HG03066 (cell line): ENCODE data around the gene SS18L1.

Experiments
- ATAC-seq: cut with Tn5 transposase; IDR thresholded peaks from one replicate; pipeline ENCODE4 v1.9.1; 2021; ENCODE audit warnings: low read depth; ENCODE audit not compliant: unreplicated experiment

The SS18L1 gene

DNA sequence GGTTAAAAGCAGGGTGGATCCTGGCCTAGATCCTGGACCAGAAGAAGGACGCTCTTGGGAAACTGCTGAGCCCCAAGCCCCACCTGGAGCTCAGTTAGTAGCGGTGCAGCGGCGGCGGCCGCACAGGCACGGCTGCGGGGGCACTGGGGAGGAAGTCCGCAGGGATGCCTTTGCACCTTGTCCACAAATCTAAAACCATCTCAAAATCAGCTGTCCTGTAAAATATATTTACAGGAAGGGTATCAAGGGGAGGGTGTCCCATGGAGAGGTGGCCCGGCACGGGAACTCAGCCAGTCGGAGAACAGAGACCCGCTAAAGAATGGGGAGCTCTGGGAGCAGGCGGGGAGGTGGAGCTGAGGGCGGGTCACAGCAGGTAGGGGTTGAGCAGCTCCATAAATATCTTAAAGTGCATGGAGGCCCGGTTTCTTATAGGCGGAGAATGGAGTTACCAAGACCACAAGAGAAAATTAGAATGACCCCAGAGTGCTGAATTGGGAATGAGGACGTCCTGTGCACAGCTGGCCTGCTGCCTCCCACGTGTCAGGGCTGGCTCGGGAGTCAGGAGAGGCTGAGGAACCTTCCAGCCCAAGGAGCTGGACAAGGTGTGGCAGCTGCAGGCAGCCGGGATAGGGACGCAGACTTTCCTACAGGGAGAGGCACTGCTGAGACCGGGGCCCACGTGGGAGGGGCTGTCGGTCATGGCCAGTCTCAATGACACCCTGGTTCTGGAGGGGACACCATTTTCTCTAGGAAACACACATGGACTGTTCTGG lies 47.3 kb downstream of the SS18L1 start:
- ATAC-seq: no peak

- ATAC-seq: no peak
These were observed 48.4 kb downstream of the SS18L1 start for GRCh38 chr20:62191781-62192559.

- no peak for ATAC-seq
These were observed 49.1 kb downstream of the SS18L1 start for GRCh38 chr20:62192635-62193034.

GRCh38 chr20:62193079-62194025 lies 49.8 kb downstream of the SS18L1 start:
- ATAC-seq: no peak

- ATAC-seq: no peak
These were observed 51.5 kb downstream of the SS18L1 start for GRCh38 chr20:62195075-62195405.

- ATAC-seq: no peak
These were observed 52.2 kb downstream of the SS18L1 start for GRCh38 chr20:62195736-62196135.

DNA sequence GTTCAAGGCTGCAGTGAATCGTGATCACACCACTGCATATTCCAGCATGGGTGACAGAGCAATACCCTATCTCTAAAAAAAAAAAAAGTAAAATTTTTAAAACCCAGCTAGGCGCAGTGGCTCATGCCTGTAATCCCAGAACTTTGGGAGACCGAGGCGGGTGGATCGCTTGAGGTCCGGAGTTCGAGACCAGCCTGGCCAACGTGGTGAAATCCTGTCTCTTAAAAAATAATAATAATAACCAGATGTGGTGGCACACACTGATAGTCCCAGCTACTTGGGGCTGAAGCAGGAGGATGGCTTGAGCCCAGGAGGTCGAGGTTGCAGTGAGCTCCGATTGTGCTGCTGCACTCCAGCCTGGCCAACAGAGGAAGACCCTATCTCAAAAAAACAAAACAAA lies 52.7 kb downstream of the SS18L1 start:
- ATAC-seq: no peak

DNA sequence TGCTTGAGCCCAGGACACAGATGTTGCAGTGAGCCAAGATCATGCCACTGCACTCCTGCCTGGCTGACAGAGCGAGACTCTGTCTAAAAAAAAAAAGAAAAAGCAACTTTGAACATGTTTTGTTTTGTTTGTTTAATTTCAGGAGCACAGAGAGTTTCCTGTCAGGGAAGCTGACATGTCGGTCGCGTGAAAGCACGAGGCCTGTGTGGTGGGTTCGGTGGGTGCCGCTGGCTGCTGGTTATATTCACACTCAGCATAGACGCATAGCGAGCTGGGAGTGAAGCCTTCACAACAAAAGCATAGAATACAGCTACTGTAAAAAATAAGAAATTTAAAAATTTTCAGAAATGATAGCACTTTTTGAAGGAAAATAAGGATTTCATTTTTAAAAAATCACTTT lies 53.7 kb downstream of the SS18L1 start:
- no peak for ATAC-seq

DNA sequence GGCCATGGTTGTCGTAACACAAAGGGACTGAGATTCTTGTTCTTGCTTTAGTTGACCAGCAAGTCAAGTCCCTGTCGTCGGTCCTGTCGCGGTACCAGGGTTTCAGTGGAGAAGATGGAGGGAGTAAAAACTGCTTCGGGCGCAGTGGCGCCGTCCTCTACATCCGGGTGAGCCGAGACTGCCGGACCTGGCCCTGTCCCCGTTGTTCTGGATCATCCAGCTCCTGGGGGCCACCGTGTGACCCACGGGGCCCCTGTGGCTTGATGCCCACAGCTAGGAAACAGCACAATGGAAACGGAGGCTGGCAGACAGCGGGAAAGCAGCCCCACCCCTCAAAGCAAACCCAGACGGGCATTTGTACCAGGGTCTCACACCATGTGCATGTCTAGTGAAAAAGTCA lies 54.2 kb downstream of the SS18L1 start:
- ATAC-seq: no peak

GRCh38 chr20:62198496-62198895 lies 54.9 kb downstream of the SS18L1 start:
- ATAC-seq: no peak

DNA sequence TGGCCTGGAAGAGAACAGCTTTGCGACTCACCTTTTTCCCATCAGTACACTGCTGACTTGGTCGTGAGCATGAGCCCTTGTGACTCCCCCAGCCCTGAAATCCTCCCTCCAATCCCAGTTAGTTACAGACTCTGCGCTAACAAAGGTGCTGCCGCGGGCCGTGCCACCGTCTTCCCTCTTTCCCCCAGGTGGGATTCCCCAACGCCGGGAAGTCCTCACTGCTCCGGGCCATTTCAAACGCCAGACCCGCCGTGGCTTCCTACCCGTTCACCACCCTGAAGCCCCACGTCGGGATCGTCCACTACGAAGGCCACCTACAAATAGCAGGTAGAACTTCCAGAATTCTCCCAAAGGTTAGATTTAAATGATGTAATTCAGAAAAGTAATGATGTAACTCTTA lies 55.4 kb downstream of the SS18L1 start:
- no peak for ATAC-seq

GRCh38 chr20:62200491-62201172 lies 57.1 kb downstream of the SS18L1 start:
- ATAC-seq: no peak

GRCh38 chr20:62201173-62202082 lies 57.9 kb downstream of the SS18L1 start:
- ATAC-seq: peak; percentile 65

GRCh38 chr20:62202083-62202395 lies 58.5 kb downstream of the SS18L1 start:
- no peak for ATAC-seq

- ATAC-seq: no peak
These were observed 59.3 kb downstream of the SS18L1 start for GRCh38 chr20:62202676-62203377.

DNA sequence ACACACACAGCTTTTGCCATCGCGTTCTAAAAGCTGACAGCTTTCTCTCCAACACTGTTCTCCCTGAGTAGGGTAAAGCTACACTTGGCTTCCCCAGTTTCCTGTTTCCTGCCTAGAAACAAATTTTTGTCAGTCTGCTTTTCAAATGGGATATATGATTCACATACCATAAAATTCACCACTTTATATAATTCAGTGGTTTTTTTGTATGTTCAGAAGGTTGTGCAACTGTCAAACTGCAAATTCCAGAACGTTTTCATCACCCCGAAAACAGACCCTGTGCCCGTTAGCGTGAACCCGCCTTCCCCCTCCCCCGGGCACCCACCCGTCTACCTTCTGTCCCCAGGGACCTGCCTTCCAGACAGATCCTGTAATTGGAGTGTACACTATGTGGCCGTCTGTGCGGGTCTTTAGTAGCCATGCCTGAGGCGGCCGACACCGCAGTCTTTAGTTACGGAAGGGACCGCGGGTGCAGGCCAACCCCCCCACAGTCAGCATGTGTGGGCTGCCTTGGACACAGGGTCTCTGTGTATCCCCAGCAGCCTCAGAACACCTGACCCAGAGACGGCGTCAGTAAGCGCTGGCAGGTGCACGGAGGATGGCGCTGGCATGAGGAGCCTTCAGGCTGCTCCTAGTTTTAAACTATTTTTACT lies 59.9 kb downstream of the SS18L1 start:
- no peak for ATAC-seq

- no peak for ATAC-seq
These were observed 62.2 kb downstream of the SS18L1 start for GRCh38 chr20:62205618-62206387.

DNA sequence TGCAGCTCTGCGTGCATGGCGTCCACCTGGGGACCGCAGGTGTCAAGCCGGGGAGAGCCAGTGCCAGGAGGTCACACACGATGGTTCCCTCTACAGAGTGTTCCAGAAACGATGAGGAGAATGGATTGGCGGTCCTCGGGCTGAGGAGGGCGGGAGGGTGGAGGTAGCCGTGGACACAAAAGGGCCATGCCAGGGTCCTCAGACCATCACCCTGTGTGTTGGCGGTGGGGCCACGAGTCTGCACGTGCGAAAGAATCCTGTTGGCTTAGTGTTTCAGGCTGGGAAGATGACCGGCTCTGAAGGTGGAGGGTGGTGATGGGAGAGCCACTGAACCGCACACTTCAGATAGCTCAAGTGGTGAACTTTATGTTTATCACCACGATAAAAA lies 62.8 kb downstream of the SS18L1 start:
- no peak for ATAC-seq
